ENCODE data around the gene RBM26. TPM values are rescaled to one million over a fixed set of nuclear protein-coding genes. Genes with fewer than 3 reads are reported as not detected.
"Not testable (repeated sequence)": the region's sequence is repeated elsewhere in the genome, so short reads cannot be mapped to it uniquely, and the experiment has no call there.

The RBM26 gene
- total and polyA plus RNA-seq, 3 experiments from 2014 or later: 15.8 to 61.7 (median 59.4) TPM

- Histone ChIP-seq H3K4me1 (ENCODE audit: insufficient read depth, low read length) (no peaks in the 10 kb centered on the region), H3K27ac (ENCODE audit: low read depth, low read length) (no peak overlapping the region), H3K27me3 (ENCODE audit: insufficient read depth, low read length, poor library complexity, severe bottlenecking) (no peaks in the 10 kb centered on the region), H3K4me3 (ENCODE audit: low read length) (no peak overlapping the region), H3K36me3 (ENCODE audit: insufficient read depth, low read length) (peaks cover 31% of the 10 kb centered on the region), H3K9me3 (ENCODE audit: low read length) (no peaks in the 10 kb centered on the region)
- Mint-ChIP-seq H3K9me3 (no peaks in the 10 kb centered on the region), H3K4me3 (no peak overlapping the region), H3K36me3 (peaks cover 0 to 82% (median 30%) of the 10 kb centered on the region in 3 donors), H3K4me1 (peaks cover 18 to 34% (median 32%) of the 10 kb centered on the region in 3 donors), H3K27ac (peak overlapping the region in 5 of 8 donors; percentile 0 to 80 (median 47)), H3K27me3 (no peaks in the 10 kb centered on the region)
- ChIA-PET CTCF (no interaction called here), POLR2A (no interaction called here)
- DNase-seq: no peak
Observed at GRCh38 chr13:79361299-79361698, 44.8 kb downstream of the RBM26 start.

GRCh38 chr13:79360095-79360494 lies 46.0 kb downstream of the RBM26 start:
- Histone ChIP-seq H3K4me3 (ENCODE audit: low read length) (no peak overlapping the region), H3K36me3 (ENCODE audit: insufficient read depth, low read length) (peaks cover 26% of the 10 kb centered on the region), H3K4me1 (ENCODE audit: insufficient read depth, low read length) (no peaks in the 10 kb centered on the region), H3K27ac (ENCODE audit: low read depth, low read length) (no peak overlapping the region), H3K9me3 (ENCODE audit: low read length) (no peaks in the 10 kb centered on the region), H3K27me3 (ENCODE audit: insufficient read depth, low read length, poor library complexity, severe bottlenecking) (no peaks in the 10 kb centered on the region)
- H3K27me3 Mint-ChIP-seq: no peaks in the 10 kb centered on the region
- H3K27ac Mint-ChIP-seq: peak overlapping the region in 1 of 8 donors; percentile 73
- no peak for DNase-seq
- no peak overlapping the region for H3K4me3 Mint-ChIP-seq
- ChIA-PET CTCF (no interaction called here), POLR2A (no interaction called here)
- peaks cover 0 to 82% (median 29%) of the 10 kb centered on the region in 3 donors for H3K36me3 Mint-ChIP-seq
- H3K9me3 Mint-ChIP-seq: no peaks in the 10 kb centered on the region
- peaks cover 16 to 34% (median 32%) of the 10 kb centered on the region in 3 donors for H3K4me1 Mint-ChIP-seq

- Histone ChIP-seq H3K27me3 (ENCODE audit: insufficient read depth, low read length, poor library complexity, severe bottlenecking) (no peaks in the 10 kb centered on the region), H3K9me3 (ENCODE audit: low read length) (no peaks in the 10 kb centered on the region), H3K36me3 (ENCODE audit: insufficient read depth, low read length) (peaks cover 29% of the 10 kb centered on the region), H3K27ac (ENCODE audit: low read depth, low read length) (no peak overlapping the region), H3K4me3 (ENCODE audit: low read length) (no peak overlapping the region), H3K4me1 (ENCODE audit: insufficient read depth, low read length) (no peaks in the 10 kb centered on the region)
- no peak for DNase-seq
- Mint-ChIP-seq H3K36me3 (peaks cover 0 to 82% (median 26%) of the 10 kb centered on the region in 3 donors), H3K4me3 (no peak overlapping the region), H3K27ac (peak overlapping the region in 6 of 8 donors; percentile 5 to 67 (median 40)), H3K9me3 (no peaks in the 10 kb centered on the region), H3K4me1 (peaks cover 16 to 32% (median 29%) of the 10 kb centered on the region in 3 donors), H3K27me3 (no peaks in the 10 kb centered on the region)
- CTCF ChIA-PET: no interaction called here
- POLR2A ChIA-PET: no interaction called here
Observed at GRCh38 chr13:79359064-79359463, 47.0 kb downstream of the RBM26 start.

GRCh38 chr13:79354285-79354684 lies 51.8 kb downstream of the RBM26 start:
- no peak overlapping the region for H3K4me3 Mint-ChIP-seq
- H3K4me3 ChIP-seq (ENCODE audit: low read length): no peak overlapping the region
- peaks cover 0 to 80% (median 24%) of the 10 kb centered on the region in 3 donors for H3K36me3 Mint-ChIP-seq
- H3K27ac Mint-ChIP-seq: peak overlapping the region in 2 of 8 donors; percentile 89 to 93
- no peaks in the 10 kb centered on the region for H3K27me3 ChIP-seq (ENCODE audit: insufficient read depth, low read length, poor library complexity, severe bottlenecking)
- ChIA-PET CTCF (no interaction called here), POLR2A (no interaction called here)
- H3K36me3 ChIP-seq (ENCODE audit: insufficient read depth, low read length): peaks cover 39% of the 10 kb centered on the region
- DNase-seq: no peak
- H3K4me1 Mint-ChIP-seq: peaks cover 9 to 25% (median 21%) of the 10 kb centered on the region in 3 donors
- H3K27ac ChIP-seq (ENCODE audit: low read depth, low read length): no peak overlapping the region
- no peaks in the 10 kb centered on the region for H3K4me1 ChIP-seq (ENCODE audit: insufficient read depth, low read length)
- H3K9me3 ChIP-seq (ENCODE audit: low read length): no peaks in the 10 kb centered on the region
- H3K27me3 Mint-ChIP-seq: no peaks in the 10 kb centered on the region
- H3K9me3 Mint-ChIP-seq: no peaks in the 10 kb centered on the region

GRCh38 chr13:79353693-79354092 lies 52.4 kb downstream of the RBM26 start:
- H3K9me3 ChIP-seq (ENCODE audit: low read length): no peaks in the 10 kb centered on the region
- no peaks in the 10 kb centered on the region for H3K27me3 Mint-ChIP-seq
- H3K9me3 Mint-ChIP-seq: no peaks in the 10 kb centered on the region
- H3K27ac ChIP-seq (ENCODE audit: low read depth, low read length): no peak overlapping the region
- H3K27ac Mint-ChIP-seq: peak overlapping the region in 2 of 8 donors; percentile 37 to 56
- H3K4me3 Mint-ChIP-seq: no peak overlapping the region
- CTCF ChIA-PET: no interaction called here
- H3K36me3 ChIP-seq (ENCODE audit: insufficient read depth, low read length): peaks cover 33% of the 10 kb centered on the region
- peaks cover 9 to 25% (median 17%) of the 10 kb centered on the region in 3 donors for H3K4me1 Mint-ChIP-seq
- H3K36me3 Mint-ChIP-seq: peaks cover 0 to 78% (median 19%) of the 10 kb centered on the region in 3 donors
- H3K4me1 ChIP-seq (ENCODE audit: insufficient read depth, low read length): no peaks in the 10 kb centered on the region
- no peaks in the 10 kb centered on the region for H3K27me3 ChIP-seq (ENCODE audit: insufficient read depth, low read length, poor library complexity, severe bottlenecking)
- DNase-seq: no peak
- H3K4me3 ChIP-seq (ENCODE audit: low read length): no peak overlapping the region
- POLR2A ChIA-PET: no interaction called here

GRCh38 chr13:79352107-79352506 lies 53.9 kb downstream of the RBM26 start:
- DNase-seq: no peak
- H3K4me1 Mint-ChIP-seq: peaks cover 12 to 31% (median 30%) of the 10 kb centered on the region in 3 donors
- H3K27ac Mint-ChIP-seq: no peak overlapping the region
- H3K27me3 Mint-ChIP-seq: no peaks in the 10 kb centered on the region
- ChIA-PET CTCF (interaction anchor here (1.1 kb wide), 1 partner anchor 39 kb away, joined by 4 read pairs; no protein-coding TSS in a partner anchor), POLR2A (no interaction called here)
- no peaks in the 10 kb centered on the region for H3K9me3 ChIP-seq (ENCODE audit: low read length)
- H3K9me3 Mint-ChIP-seq: no peaks in the 10 kb centered on the region
- H3K36me3 Mint-ChIP-seq: peaks cover 0 to 81% (median 17%) of the 10 kb centered on the region in 3 donors
- peaks cover 33% of the 10 kb centered on the region for H3K36me3 ChIP-seq (ENCODE audit: insufficient read depth, low read length)
- no peaks in the 10 kb centered on the region for H3K4me1 ChIP-seq (ENCODE audit: insufficient read depth, low read length)
- no peak overlapping the region for H3K4me3 Mint-ChIP-seq
- no peak overlapping the region for H3K4me3 ChIP-seq (ENCODE audit: low read length)
- no peaks in the 10 kb centered on the region for H3K27me3 ChIP-seq (ENCODE audit: insufficient read depth, low read length, poor library complexity, severe bottlenecking)
- H3K27ac ChIP-seq (ENCODE audit: low read depth, low read length): no peak overlapping the region

- peaks cover 24% of the 10 kb centered on the region for H3K36me3 ChIP-seq (ENCODE audit: insufficient read depth, low read length)
- not testable (repeated sequence) for H3K9me3 Mint-ChIP-seq; DNase-seq; H3K27me3 ChIP-seq (ENCODE audit: insufficient read depth, low read length, poor library complexity, severe bottlenecking); H3K4me1 ChIP-seq (ENCODE audit: insufficient read depth, low read length); H3K27me3 Mint-ChIP-seq; H3K4me3 ChIP-seq (ENCODE audit: low read length); H3K9me3 ChIP-seq (ENCODE audit: low read length); H3K4me3 Mint-ChIP-seq; H3K27ac ChIP-seq (ENCODE audit: low read depth, low read length)
- POLR2A ChIA-PET: interaction anchor here (0.6 kb wide), 1 partner anchor 169 kb away, joined by 4 read pairs; no protein-coding TSS in a partner anchor
- H3K27ac Mint-ChIP-seq: peak overlapping the region in 2 of 8 donors; percentile 50 to 83
- H3K4me1 Mint-ChIP-seq: peaks cover 12 to 36% (median 26%) of the 10 kb centered on the region in 3 donors
- peaks cover 0 to 74% (median 20%) of the 10 kb centered on the region in 3 donors for H3K36me3 Mint-ChIP-seq
- CTCF ChIA-PET: interaction anchor here (1.2 kb wide), 1 partner anchor 50 kb away, joined by 3 read pairs; no protein-coding TSS in a partner anchor
Observed at GRCh38 chr13:79349608-79350007, 56.4 kb downstream of the RBM26 start.

- Histone ChIP-seq H3K36me3 (ENCODE audit: insufficient read depth, low read length) (peaks cover 23% of the 10 kb centered on the region), H3K27ac (ENCODE audit: low read depth, low read length) (no peak overlapping the region), H3K27me3 (ENCODE audit: insufficient read depth, low read length, poor library complexity, severe bottlenecking) (no peaks in the 10 kb centered on the region), H3K4me3 (ENCODE audit: low read length) (no peak overlapping the region), H3K4me1 (ENCODE audit: insufficient read depth, low read length) (no peaks in the 10 kb centered on the region), H3K9me3 (ENCODE audit: low read length) (no peaks in the 10 kb centered on the region)
- no peak for DNase-seq
- Mint-ChIP-seq H3K9me3 (no peaks in the 10 kb centered on the region), H3K27me3 (no peaks in the 10 kb centered on the region), H3K27ac (no peak overlapping the region), H3K4me1 (peaks cover 12 to 36% (median 26%) of the 10 kb centered on the region in 3 donors), H3K36me3 (peaks cover 0 to 74% (median 20%) of the 10 kb centered on the region in 3 donors), H3K4me3 (no peak overlapping the region)
- ChIA-PET POLR2A (no interaction called here), CTCF (interaction anchor here (1.2 kb wide), 1 partner anchor 50 kb away, joined by 3 read pairs; no protein-coding TSS in a partner anchor)
Observed at GRCh38 chr13:79349011-79349410, 57.0 kb downstream of the RBM26 start.

Data from CD8-positive, alpha-beta memory T cell (primary cell).